Omental fat pad (tissue), 4 donors: ENCODE measurements around the gene SYT15. TPM values are rescaled to one million over a fixed set of nuclear protein-coding genes. Genes with fewer than 3 reads are reported as not detected.
"Not testable (repeated sequence)": the region's sequence is repeated elsewhere in the genome, so short reads cannot be mapped to it uniquely, and the experiment has no call there.

Experiments
- ATAC-seq: fragments of 150-250 bp; one replicate; pipeline ENCODE4 v1.9.1; 2016; ENCODE audit warnings: mild to moderate bottlenecking, moderate library complexity; ENCODE audit not compliant: low FRiP score
- DNase-seq: peaks from one replicate; pipeline ENCODE4 v3.0.0-alpha.2; 2019; ENCODE audit warnings: low spot score
- total RNA-seq, 4 donors: library from RNA; depleted of rRNA; stranded (reverse); fragments of >200 nt; gene quantifications; one replicate each; pipeline ENCODE4 v1.1.0, GENCODE V29; 2016

The SYT15 gene
- total RNA-seq, 4 donors from 2014 or later = 0.65 to 9.6 (median 2.9) TPM

DNA sequence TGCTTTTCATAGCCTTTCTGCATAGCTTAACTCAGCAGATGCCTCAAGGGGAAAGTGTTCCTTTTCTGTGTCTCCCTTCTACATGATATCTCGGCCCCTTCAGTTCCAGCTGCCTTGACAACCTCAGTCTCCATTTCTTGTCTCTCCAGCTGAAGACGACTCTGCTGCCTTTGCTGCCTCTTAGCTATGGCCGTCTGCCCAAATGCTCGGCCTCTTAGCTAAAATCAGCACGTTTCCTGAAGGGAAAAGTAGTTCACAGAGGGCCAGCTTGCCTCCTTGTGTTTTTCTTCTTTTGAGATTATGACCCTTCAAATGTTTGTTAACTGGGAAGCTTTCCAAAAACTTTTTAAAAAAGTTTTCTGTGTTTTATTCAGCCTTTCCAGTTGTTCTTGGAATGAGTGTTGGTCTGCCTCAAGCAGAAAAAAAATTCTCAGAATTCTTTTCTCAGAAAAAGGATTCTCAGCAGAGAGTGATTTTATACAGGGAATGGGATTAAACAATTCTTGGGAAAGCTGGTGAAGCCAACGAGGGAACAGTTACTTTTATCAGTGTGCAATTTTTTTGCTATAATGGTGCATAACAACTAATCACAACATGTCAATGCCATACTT, 15.6 kb downstream of the SYT15 start:
- DNase-seq, ATAC-seq: not testable (repeated sequence)

DNA sequence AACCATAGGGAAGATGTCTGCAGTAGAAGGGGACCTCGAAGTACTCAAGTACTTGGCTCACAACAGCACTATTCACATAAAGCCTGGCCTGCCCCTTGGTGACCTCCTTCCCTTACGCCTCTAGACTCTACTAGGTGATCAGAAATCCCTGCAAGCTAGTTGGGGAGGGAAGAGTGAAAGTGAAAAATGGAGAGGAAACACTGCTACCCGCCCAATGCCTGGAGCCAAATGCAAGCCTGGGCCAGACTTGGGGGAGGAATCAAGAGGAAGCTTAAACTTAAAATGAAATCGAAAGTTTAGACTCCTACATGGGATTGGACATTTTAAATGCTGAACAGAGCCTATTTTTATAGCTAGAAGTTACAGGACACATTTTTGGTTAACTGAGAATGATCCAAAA, 17.6 kb downstream of the SYT15 start:
- DNase-seq, ATAC-seq: not testable (repeated sequence)

DNA sequence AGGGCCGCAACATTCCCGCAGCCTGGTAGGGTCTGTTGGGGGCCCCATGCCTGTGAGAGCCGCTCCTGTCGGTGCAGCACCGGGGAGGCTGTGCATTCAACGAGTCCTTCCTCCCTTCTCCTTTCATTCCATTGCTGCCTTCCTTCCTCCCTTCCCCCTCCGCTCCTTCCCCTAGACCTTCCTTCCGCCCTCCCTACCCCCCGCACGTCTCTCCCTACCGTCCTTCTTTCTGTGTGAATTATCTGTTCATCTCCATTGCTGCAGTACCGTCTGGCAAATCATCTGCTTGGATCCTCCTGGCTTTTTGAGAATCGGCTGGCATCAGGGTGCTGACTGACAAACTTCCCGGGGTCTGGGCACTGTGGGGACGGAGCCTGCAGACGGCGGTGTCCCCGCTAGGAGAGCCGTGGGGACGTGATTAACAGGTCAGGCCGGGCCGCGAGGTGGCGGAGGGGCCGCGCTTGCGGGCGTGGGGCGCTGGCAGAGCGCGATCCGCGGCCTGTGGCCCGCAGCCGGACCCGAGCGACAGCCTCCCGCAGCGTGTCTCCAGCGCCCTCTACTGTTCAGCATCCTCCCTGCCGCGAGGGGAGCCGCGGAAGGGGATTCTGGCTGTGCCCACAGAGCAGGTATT, 18.8 kb downstream of the SYT15 start:
- not testable (repeated sequence) for DNase-seq
- ATAC-seq = peak; percentile 87

DNA sequence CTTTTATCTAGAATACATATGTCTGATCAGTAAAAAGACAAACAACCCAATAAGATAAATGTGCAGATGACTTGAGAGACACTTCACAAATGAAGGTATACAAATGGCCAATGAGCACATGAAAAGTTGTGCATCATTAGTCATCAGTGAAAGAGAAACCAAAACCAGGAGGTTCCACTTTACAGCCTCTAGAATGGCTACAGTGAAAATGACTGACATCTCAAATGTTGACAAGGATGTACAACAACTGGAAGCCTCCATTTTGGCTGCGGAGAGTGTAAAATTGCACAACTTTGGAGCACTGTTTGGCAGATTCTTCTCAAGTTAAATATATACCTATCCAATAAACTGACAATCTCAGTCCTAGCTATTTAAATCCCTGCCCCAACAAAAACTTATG, 21.6 kb downstream of the SYT15 start:
- not testable (repeated sequence) for DNase-seq, ATAC-seq

DNA sequence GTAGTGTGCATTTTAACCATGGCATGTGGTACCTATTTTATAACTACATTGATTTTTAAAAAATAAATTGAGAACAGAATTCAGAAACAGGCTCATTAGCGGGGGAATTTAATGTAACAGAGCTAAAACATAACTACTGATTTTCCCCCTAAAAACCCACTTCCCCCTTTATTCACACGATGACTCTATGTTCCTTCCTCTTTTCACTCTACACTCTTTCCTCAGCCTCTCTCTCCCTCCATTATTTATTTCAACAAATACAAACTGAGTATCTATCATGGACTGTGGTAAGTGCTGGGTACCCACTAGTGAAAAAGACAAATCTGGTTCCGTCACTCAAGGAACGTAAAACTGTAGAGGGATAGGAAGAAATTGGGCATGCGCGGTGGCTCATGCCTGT, 36.6 kb downstream of the SYT15 start:
- DNase-seq = not testable (repeated sequence)

DNA sequence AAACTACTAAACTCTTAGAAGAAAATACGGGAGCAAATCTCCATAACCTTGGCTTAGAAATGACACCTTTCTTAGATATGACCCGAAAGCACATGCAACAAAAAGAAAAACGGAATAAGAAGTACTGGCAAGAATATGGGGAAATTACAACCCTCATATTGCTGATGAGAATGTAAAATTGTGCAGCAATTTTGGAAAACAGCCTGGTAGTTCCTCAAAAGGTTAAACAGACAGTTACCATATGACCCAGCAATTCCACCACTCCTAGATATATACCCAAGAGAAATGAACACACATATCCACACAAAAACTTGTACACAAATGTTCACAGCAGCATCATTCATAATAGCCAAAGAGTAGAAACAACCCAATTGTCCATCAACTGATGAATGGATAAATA, 37.3 kb downstream of the SYT15 start:
- ATAC-seq, DNase-seq: not testable (repeated sequence)

More for the DNA sequence above, 36.6 kb downstream of the SYT15 start:
- not testable (repeated sequence) for ATAC-seq

DNA sequence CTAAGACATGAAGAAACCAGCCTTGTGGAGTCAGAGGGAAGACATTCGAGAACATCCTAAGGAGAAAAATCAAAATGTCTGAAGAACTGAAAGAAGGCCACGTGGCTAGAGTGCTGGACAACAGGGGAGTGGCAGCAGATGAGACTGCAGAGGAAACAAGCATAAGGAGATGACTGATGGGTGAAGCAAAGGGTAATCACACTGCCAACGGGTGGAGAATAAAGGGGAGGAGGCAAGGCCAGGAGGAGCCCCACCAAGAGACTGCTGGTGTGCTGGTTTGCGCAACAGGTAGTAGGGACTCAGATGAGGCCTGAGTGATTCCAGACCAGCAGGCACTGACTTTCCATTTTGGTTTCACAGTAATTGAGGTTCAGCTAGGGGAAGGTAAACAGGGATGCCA, 38.2 kb downstream of the SYT15 start:
- not testable (repeated sequence) for DNase-seq, ATAC-seq

DNA sequence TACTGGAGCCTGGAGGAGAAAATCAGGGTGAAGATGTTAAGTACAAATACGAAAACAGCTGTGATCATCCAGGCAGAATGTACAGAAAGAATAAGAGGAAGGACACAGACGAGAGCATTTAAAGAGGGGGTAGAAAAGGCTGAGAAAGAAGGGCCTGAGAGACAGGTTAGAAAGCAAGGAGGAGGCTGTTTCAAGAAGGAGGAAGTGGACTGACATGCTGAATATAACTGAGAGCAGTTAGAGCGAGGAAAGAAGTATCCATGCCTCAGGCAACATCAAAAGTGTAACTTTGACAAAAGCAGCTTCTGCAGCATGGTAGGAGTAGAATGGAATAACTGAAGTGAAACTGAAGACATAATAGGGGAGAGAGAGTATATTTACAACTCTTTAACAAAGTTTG, 39.0 kb downstream of the SYT15 start:
- DNase-seq, ATAC-seq: not testable (repeated sequence)

DNA sequence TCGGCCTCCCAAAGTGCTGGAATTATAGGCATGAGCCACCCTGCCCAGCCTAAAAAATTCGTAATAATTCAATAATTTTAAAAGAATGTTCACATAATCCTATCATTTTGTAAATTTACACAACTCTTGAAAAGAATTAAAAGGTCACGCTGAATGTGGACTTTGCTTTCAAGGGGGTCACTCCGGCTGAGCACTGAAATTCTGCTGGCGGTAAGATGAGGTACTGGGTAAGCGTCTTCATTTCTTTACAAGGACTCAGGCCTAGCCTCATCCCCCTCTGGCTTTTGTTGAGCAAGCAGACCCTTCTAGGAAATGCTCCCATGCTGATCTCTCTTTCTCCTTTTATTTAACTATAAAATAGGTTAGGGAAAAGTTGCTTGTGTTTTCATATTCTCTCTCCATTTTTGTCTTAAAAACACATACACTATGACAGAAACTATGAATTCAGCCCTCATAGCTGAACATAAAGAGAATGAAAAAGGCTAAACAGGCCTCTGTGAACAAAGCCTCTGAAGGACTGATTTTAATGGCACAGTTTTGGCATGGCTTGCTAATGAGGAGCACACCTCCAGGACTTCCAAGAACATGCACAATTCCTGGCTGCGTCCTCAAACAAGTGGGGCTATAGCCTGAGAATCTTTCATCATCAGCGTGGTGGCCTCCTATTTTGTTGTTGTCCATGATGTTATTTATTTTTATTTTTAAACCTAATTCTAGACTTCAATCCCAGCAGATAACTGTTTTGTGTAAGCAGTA, 45.1 kb downstream of the SYT15 start:
- ATAC-seq, DNase-seq: not testable (repeated sequence)

DNA sequence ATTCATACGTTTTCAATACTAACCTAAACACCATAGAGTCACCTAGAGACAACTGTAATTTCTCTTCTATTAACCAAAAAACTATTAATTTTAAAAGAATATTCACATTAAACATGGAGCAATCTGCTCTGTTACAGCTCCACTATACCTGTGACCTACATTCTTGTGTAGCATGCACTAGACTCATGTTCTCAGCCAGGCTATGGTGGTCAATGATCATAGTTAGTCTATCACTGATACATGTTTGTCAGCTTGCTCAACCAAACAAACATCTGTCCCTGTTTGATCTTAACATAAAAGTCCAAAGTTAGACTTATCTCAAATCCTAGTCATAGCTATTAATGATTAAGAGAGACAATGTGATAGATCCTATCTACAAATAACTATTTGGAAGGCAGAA, 50.9 kb downstream of the SYT15 start:
- not testable (repeated sequence) for DNase-seq, ATAC-seq

DNA sequence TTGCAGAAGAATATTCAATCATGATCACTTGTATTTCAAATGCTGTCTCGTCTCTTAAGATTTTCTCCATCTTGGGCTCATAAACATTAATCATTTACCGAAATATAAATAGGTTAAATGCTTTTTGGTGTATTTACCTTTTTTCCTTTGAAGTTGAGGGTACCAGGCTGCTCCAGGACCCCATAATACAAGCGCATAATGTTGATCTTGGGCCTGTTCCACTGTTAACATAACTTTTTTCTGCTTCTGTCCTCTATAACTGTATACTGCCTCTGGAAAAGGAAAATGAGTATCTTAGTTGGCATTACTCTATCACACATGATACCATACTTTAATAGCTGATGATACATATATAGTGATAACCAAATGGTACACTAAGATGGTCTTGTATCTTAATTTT, 51.9 kb downstream of the SYT15 start:
- not testable (repeated sequence) for ATAC-seq, DNase-seq

DNA sequence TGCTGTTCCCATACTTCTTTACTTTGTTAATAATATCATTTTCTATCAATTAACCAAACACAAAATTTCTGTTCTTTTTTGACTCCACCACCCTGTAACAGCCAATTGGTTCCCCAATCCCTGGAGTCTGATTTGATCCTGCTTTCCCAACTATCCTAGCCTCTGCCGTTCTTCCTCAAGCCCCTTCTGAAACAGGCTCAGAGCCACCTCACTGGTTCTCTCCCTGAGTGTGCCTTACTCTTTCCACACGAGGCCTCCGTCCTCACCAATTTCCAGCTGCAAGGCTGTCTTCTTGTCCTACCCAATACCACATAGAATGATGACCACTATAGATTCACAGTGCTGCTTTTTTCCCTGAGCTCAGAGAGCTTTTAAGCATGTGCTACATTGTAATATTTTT, 52.8 kb downstream of the SYT15 start:
- not testable (repeated sequence) for ATAC-seq, DNase-seq

DNA sequence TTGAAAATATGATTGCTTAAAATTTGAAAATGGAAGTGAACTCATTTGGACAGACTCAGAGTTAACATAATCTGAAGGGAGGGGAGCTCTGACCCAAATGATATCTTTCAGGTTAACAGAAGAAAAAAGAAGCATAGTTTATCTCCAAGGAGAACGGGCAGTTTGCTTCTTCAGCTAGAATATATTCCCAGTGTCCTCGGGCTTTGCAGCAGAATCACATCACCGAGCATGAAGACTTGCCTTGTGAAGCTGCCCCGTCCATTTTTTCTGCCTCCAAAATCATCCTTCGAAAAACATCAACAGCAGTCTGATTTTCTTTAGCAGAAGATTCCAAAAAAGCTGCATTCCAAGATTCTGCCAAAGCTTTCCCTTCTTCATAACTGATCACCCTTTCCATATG, 55.8 kb downstream of the SYT15 start:
- ATAC-seq = peak; percentile 10
- not testable (repeated sequence) for DNase-seq

DNA sequence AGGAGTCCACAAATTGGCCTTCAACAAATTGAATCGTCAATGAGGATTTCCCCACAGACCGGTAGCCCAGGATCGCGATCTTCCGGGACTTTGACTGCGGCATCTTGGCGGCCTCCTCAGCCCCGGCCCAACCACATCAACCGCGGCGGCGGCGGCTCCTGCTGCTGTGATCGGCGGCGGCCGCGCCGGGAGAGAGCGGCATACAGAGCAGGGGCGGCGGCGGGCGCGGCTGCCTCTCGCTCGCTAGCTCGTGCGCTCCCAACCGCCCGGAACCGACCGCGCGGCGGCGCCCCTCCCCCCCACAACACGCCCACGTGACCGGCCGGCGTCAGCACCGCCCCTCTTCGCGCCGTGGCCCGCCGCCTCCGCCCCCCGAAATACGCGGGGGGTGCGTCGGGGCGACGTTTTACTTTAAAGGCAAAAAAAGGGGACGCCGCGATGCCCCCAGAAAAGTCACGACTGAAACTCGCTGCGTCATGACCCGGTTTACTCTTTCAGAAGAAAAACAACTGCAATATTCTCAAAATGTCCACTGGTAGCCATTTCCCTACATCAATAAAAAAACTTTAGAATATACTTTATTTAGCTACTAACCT, 56.5 kb downstream of the SYT15 start:
- not testable (repeated sequence) for DNase-seq
- ATAC-seq = peak; percentile 96

DNA sequence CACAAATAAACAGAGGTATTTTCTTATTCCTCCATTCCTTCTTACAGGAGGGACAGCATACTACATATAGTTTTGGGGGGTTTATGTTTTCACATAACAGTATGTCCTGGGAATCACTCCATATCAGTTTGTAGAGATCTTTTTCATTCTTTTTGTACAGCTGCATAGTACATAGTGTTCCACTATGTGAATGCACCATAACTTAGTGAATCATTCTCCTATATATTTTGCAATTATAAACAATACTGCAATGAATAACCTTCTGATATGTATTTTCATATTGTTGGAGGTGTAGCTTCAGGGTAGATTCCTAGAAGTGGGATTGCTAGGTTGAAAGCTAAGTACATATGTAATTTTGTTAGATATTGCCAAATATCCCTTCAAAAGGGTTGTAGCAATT, 61.1 kb downstream of the SYT15 start:
- not testable (repeated sequence) for DNase-seq, ATAC-seq

Other genes with a start within 250 kb of the SYT15 start
- 100 to 1,000 TPM in 2 of 4 donors, 10 to 100 TPM in 1, 1 to 10 TPM in 1; 2.4 to 284 (median 86.8) TPM for gene ANXA8L1, start 203.4 kb upstream of the SYT15 start, total RNA-seq
- under 1 TPM in 2 of 4 donors, not detected in 2; 0.24 to 0.95 TPM for gene NPY4R, start 113.2 kb upstream of the SYT15 start, total RNA-seq
- gene GPRIN2, start 22.5 kb upstream of the SYT15 start, total RNA-seq = under 1 TPM in 2 of 4 donors, not detected in 2; 0.46 to 0.50 TPM